IMR-90 (cell line): ENCODE data around the gene BCCIP. TPM values are rescaled to one million over a fixed set of nuclear protein-coding genes. Genes with fewer than 3 reads are reported as not detected.

Experiments
- ATAC-seq: fragments of 200-7000 bp; cut with Tn5 transposase; 2 replicates; pipeline ENCODE4 v1.9.1; 2020; ENCODE audit warnings: low read depth, mild to moderate bottlenecking, moderate library complexity
- BruUV-seq: library from RNA; stranded (reverse); fragments of 400-500 nt; replicated peaks from 2 replicates; lab custom pipeline; 2021; lab: Mats Ljungman, UMichigan
- CTCF ChIA-PET: fragments of 300-600 bp; formaldehyde crosslinking; extraction: SDS; loops from one replicate; lab custom pipeline; 2021; ENCODE audit warnings: antibody characterized with exemption; lab: Yijun Ruan, JAX
- POLR2A ChIA-PET: fragments of 300-600 bp; sonication (Branson Sonifier 250); formaldehyde crosslinking; loops from one replicate; lab custom pipeline; 2022; ENCODE audit warnings: antibody characterized with exemption; ENCODE audit not compliant: unreplicated experiment; lab: Charles Lee
- DNase-seq: peaks from one replicate; pipeline ENCODE4 v3.0.0; 2013
- H2AFZ ChIP-seq: replicated peaks from 2 replicates; pipeline ENCODE3; 2013; ENCODE audit warnings: low read length, mild to moderate bottlenecking; ENCODE audit not compliant: poor library complexity
- H2AK5ac ChIP-seq: 2 replicates; pipeline ENCODE4 v1.6.1; 2013; ENCODE audit warnings: low read depth, low read length, inconsistent platforms
- H2AK9ac ChIP-seq: replicated peaks from 2 replicates; pipeline ENCODE3; 2013; ENCODE audit warnings: mild to moderate bottlenecking, low read depth, low read length, moderate library complexity; ENCODE audit not compliant: poor library complexity
- H2BK120ac ChIP-seq: 2 replicates; pipeline ENCODE4 v1.6.1; 2013; ENCODE audit warnings: low read depth, low read length, inconsistent platforms
- H2BK15ac ChIP-seq: 3 replicates; pipeline ENCODE4 v1.6.1; 2013; ENCODE audit warnings: low read depth, low read length, inconsistent platforms
- H2BK20ac ChIP-seq: 2 replicates; pipeline ENCODE4 v1.6.1; 2013; ENCODE audit warnings: low read depth, mild to moderate bottlenecking, inconsistent platforms, low read length, moderate library complexity
- H2BK5ac ChIP-seq: 2 replicates; pipeline ENCODE4 v1.6.1; 2013; ENCODE audit warnings: mild to moderate bottlenecking, low read depth, low read length, inconsistent platforms; ENCODE audit not compliant: poor library complexity, severe bottlenecking
- H3K14ac ChIP-seq: replicated peaks from 2 replicates; pipeline ENCODE4 v1.6.1; 2013; ENCODE audit warnings: low read depth, low read length, inconsistent platforms
- H3K18ac ChIP-seq: 2 replicates; pipeline ENCODE4 v1.6.1; 2013; ENCODE audit warnings: low read depth, low read length, control low read depth
- H3K23ac ChIP-seq: 2 replicates; pipeline ENCODE4 v1.6.1; 2013; ENCODE audit warnings: low read depth, low read length, inconsistent platforms
- H3K27ac ChIP-seq: 2 replicates; pipeline ENCODE4 v1.5.1; 2013; ENCODE audit warnings: mild to moderate bottlenecking, control low read depth, low read length; ENCODE audit not compliant: insufficient read depth
- H3K27me3 ChIP-seq: 2 replicates; pipeline ENCODE4 v1.6.1; 2013; ENCODE audit warnings: low read length; ENCODE audit not compliant: control insufficient read depth, insufficient read depth
- H3K36me3 ChIP-seq: 2 replicates; pipeline ENCODE4 v1.6.1; 2013; ENCODE audit warnings: low read length, mixed read lengths; ENCODE audit not compliant: control insufficient read depth, insufficient read depth
- H3K4ac ChIP-seq: 2 replicates; pipeline ENCODE4 v1.6.1; 2013; ENCODE audit warnings: low read depth, low read length, inconsistent platforms
- H3K4me1 ChIP-seq: 2 replicates; pipeline ENCODE4 v1.6.1; 2013; ENCODE audit warnings: low read length, mixed read lengths; ENCODE audit not compliant: control insufficient read depth, insufficient read depth
- H3K4me2 ChIP-seq: 2 replicates; pipeline ENCODE4 v1.6.1; 2013; ENCODE audit warnings: low read depth, mild to moderate bottlenecking, control low read depth, low read length, moderate library complexity
- H3K4me3 ChIP-seq: 2 replicates; pipeline ENCODE4 v1.5.1; 2013; ENCODE audit warnings: low read depth, mild to moderate bottlenecking, control low read depth, low read length, moderate library complexity; ENCODE audit not compliant: insufficient read depth
- H3K56ac ChIP-seq: 2 replicates; pipeline ENCODE4 v1.6.1; 2013; ENCODE audit warnings: low read length, inconsistent platforms; ENCODE audit not compliant: insufficient read depth; ENCODE audit errors: extremely low read depth
- H3K79me1 ChIP-seq, 2 experiments: 2 replicates each; pipeline ENCODE4 v1.6.1; 2013; ENCODE audit warnings: low read length in 2 of 2, inconsistent platforms in 1 of 2, low read depth in 1 of 2
- H3K9ac ChIP-seq: 2 replicates; pipeline ENCODE4 v1.6.1; 2013; ENCODE audit warnings: low read depth, low read length, control low read depth
- H3K9me1 ChIP-seq: 2 replicates; pipeline ENCODE4 v1.6.1; 2013; ENCODE audit warnings: low read length, inconsistent platforms; ENCODE audit not compliant: insufficient read depth
- H3K9me3 ChIP-seq: 2 replicates; pipeline ENCODE4 v1.6.1; 2013; ENCODE audit warnings: low read length; ENCODE audit not compliant: control insufficient read depth, insufficient read depth
- H4K20me1 ChIP-seq: 2 replicates; pipeline ENCODE4 v1.6.1; 2013; ENCODE audit warnings: low read length, inconsistent platforms; ENCODE audit not compliant: insufficient read depth
- H4K5ac ChIP-seq: 2 replicates; pipeline ENCODE4 v1.6.1; 2013; ENCODE audit warnings: mild to moderate bottlenecking, low read depth, low read length, control low read depth
- H4K8ac ChIP-seq, 2 experiments: 2 replicates each; pipeline ENCODE4 v1.6.1; 2013; ENCODE audit warnings: low read depth in 2 of 2, low read length in 2 of 2, control low read depth in 1 of 2, inconsistent platforms in 1 of 2
- H4K91ac ChIP-seq: 2 replicates; pipeline ENCODE4 v1.6.1; 2013; ENCODE audit warnings: low read depth, low read length, inconsistent platforms; ENCODE audit not compliant: insufficient read depth
- BHLHE40 ChIP-seq: fragments of 150-350 bp; IDR thresholded peaks from 2 replicates; pipeline ENCODE4 v1.6.1; 2016; ENCODE audit warnings: mild to moderate bottlenecking, low read depth, low read length
- CEBPB ChIP-seq: IDR thresholded peaks from 2 replicates; pipeline ENCODE4 v1.6.1; 2012; ENCODE audit warnings: low read depth, low read length, improper control_type of control experiment
- CHD1 ChIP-seq: IDR thresholded peaks from 2 replicates; pipeline ENCODE4 v1.6.1; 2012; ENCODE audit warnings: low read depth, low read length, improper control_type of control experiment
- CTCF ChIP-seq: conservative IDR thresholded peaks from 2 replicates; pipeline ENCODE4 v1.5.1; 2012; ENCODE audit warnings: mild to moderate bottlenecking, low read depth, low read length, improper control_type of control experiment
- ELK1 ChIP-seq: fragments of 150-350 bp; IDR thresholded peaks from 2 replicates; pipeline ENCODE4 v1.6.1; 2016; ENCODE audit warnings: low read depth, mild to moderate bottlenecking, low read length, moderate library complexity, borderline replicate concordance
- FOS ChIP-seq: fragments of 150-350 bp; IDR thresholded peaks from 2 replicates; pipeline ENCODE4 v1.6.1; 2016; ENCODE audit warnings: low read depth, low read length
- MAFK ChIP-seq: IDR thresholded peaks from 2 replicates; pipeline ENCODE4 v1.6.1; 2012; ENCODE audit warnings: low read depth, low read length, improper control_type of control experiment
- MAZ ChIP-seq: IDR thresholded peaks from 2 replicates; pipeline ENCODE4 v1.6.1; 2012; ENCODE audit warnings: low read depth, mild to moderate bottlenecking, low read length, improper control_type of control experiment, moderate library complexity, borderline replicate concordance
- MXI1 ChIP-seq: IDR thresholded peaks from 2 replicates; pipeline ENCODE4 v1.6.1; 2012; ENCODE audit warnings: low read depth, mild to moderate bottlenecking, low read length, moderate library complexity, borderline replicate concordance
- NFE2L2 ChIP-seq: fragments of 150-350 bp; IDR thresholded peaks from 2 replicates; pipeline ENCODE4 v1.6.1; 2016; ENCODE audit warnings: low read depth, mild to moderate bottlenecking, low read length
- POLR2A ChIP-seq: IDR thresholded peaks from 2 replicates; pipeline ENCODE4 v1.6.1; 2012; ENCODE audit warnings: mild to moderate bottlenecking, low read depth, low read length
- RAD21 ChIP-seq: IDR thresholded peaks from 2 replicates; pipeline ENCODE4 v1.6.1; 2012; ENCODE audit warnings: low read length, improper control_type of control experiment
- RCOR1 ChIP-seq: IDR thresholded peaks from 2 replicates; pipeline ENCODE4 v1.6.1; 2012; ENCODE audit warnings: mild to moderate bottlenecking, low read length, improper control_type of control experiment; ENCODE audit not compliant: insufficient replicate concordance
- RFX5 ChIP-seq: IDR thresholded peaks from 2 replicates; pipeline ENCODE4 v1.8.0; 2012; ENCODE audit warnings: low read depth, mild to moderate bottlenecking, low read length, moderate library complexity
- SMC3 ChIP-seq: fragments of 150-350 bp; IDR thresholded peaks from 2 replicates; pipeline ENCODE4 v1.6.1; 2016; ENCODE audit warnings: low read depth, mild to moderate bottlenecking, antibody characterized with exemption, low read length, moderate library complexity
- USF2 ChIP-seq: fragments of 150-350 bp; IDR thresholded peaks from 2 replicates; pipeline ENCODE4 v1.6.1; 2017; ENCODE audit warnings: mild to moderate bottlenecking, antibody characterized with exemption, low read length, low read depth
- WGBS, 2 experiments: methylation state at CpG; one replicate each; pipeline versions ENCODE4 v1.1.5 to v1.1.7; 2013; ENCODE audit warnings: missing lambda C conversion rate in 2 of 2; ENCODE audit not compliant: insufficient read length in 1 of 2; ENCODE audit errors: extremely low coverage in 2 of 2; 5-methylcytosine and 5-hydroxymethylcytosine counted together
- dilution Hi-C: fragments of 300-500 bp; cut with HindIII; formaldehyde crosslinking; loops from one replicate; pipeline ENCODE4 v1.14.3; 2018; ENCODE audit warnings: low sequenced_read_pairs; ENCODE audit not compliant: unreplicated experiment
- in situ Hi-C: fragments of 300-500 bp; cut with MboI; formaldehyde crosslinking; loops from 3 replicates; pipeline ENCODE4 v1.14.3; 2019; ENCODE audit warnings: low sequenced_read_pairs, inconsistent platforms, mixed read lengths
- intact Hi-C: fragments of 100-400 bp; cut with micrococcal nuclease; formaldehyde crosslinking; loops from 2 replicates; pipeline ENCODE4 v1.10.0; 2022
- polyA plus RNA-seq, 3 experiments: library from polyadenylated mRNA; depleted of rRNA; stranded (reverse); fragments of >200 nt; gene quantifications; 2 replicates each; pipeline ENCODE4 v1.2.3, GENCODE V29; 2012; ENCODE audit warnings: low replicate concordance in 1 of 3
- total RNA-seq: library from RNA; depleted of rRNA; stranded (reverse); fragments of >200 nt; gene quantifications from 2 replicates; pipeline ENCODE4 v1.2.3, GENCODE V29; 2012

Gene BCCIP
- total and polyA plus RNA-seq, 2 of the 4 experiments (the other 2 are of a cell fraction), result 31.9 to 49.2 TPM

GRCh38 chr10:125881192-125881591, 57.8 kb downstream of the BCCIP start, which contains the start of gene DHX32:
Gene DHX32, minus strand, starts transcription at chr10:125881292. Its CDS starts 468 bp downstream, at chr10:125880824.
- dilution Hi-C loops, result no loop called here
- POLR2A ChIA-PET, result no interaction called here
- in situ Hi-C loops, result no loop called here

More at GRCh38 chr10:125881192-125881591, 57.8 kb downstream of the BCCIP start, which contains the start of gene DHX32:
- Histone ChIP-seq H3K9me1 (peaks cover 7% of the 10 kb centered on the region; the same call in 1 of the 2 replicates), H2BK120ac (no peak within 1 kb of the TSS; the same call in 1 of the 2 replicates), H3K23ac (peak within 1 kb of the TSS; percentile 38; the same call in 1 of the 2 replicates), H3K4ac (peak within 1 kb of the TSS; percentile 41; the same call in 1 of the 2 replicates), H2AK9ac (no peak within 1 kb of the TSS), H2AFZ (no peak within 1 kb of the TSS), H3K79me1 (peaks cover 16 to 20% of the 10 kb centered on the region in 2 experiments), H3K4me3 (no peak within 1 kb of the TSS), H4K8ac (peak within 1 kb of the TSS in 1 of 2 experiments; percentile 52; a peak in 1 of 4 replicates), H2BK15ac (peak within 1 kb of the TSS; percentile 6; the same call in 1 of the 3 replicates), H3K36me3 (peaks cover 4% of the 10 kb centered on the region), H2AK5ac (0 out of 2 replicates have a peak within 1 kb of the TSS, but pooled peaks have one; percentile 56), H3K27ac (peak within 1 kb of the TSS; percentile 41; the same call in 1 of the 2 replicates), H2BK20ac (no peak within 1 kb of the TSS), H3K14ac (no peak within 1 kb of the TSS; the same call in 1 of the 2 replicates), H3K4me1 (peaks cover 10% of the 10 kb centered on the region), H4K20me1 (peaks cover 10% of the 10 kb centered on the region), H3K9ac (peak within 1 kb of the TSS; percentile 30; the same call in 1 of the 2 replicates), H3K18ac (peak within 1 kb of the TSS; percentile 83), H3K27me3 (no peaks in the 10 kb centered on the region), H4K91ac (peak within 1 kb of the TSS; percentile 39; the same call in 1 of the 2 replicates), H4K5ac (peak within 1 kb of the TSS; percentile 36; the same call in 1 of the 2 replicates), H3K4me2 (peak within 1 kb of the TSS; percentile 46; the same call in 1 of the 2 replicates), H3K9me3 (peaks cover 2% of the 10 kb centered on the region; the same call in 1 of the 2 replicates), H2BK5ac (no peak within 1 kb of the TSS), H3K56ac (no peak within 1 kb of the TSS)
- DNase-seq (no peak), ATAC-seq (no peak)
- intact Hi-C loops, result no loop called here
- CTCF ChIA-PET, result no interaction called here
- no TSS peak for BruUV-seq
- WGBS, 2 experiments, result no CpG with 5 or more reads among the region's 4 CpGs
- TF ChIP-seq RCOR1 (no peak), RAD21 (no peak), POLR2A (no peak), BHLHE40 (no peak), ELK1 (no peak), MXI1 (no peak), CEBPB (no peak), CHD1 (no peak), MAFK (no peak), MAZ (no peak), FOS (no peak), SMC3 (no peak), CTCF (no peak), RFX5 (no peak), USF2 (no peak; the same call in 1 of the 2 replicates), NFE2L2 (no peak)
